ENCODE data around the gene JAM3. TPM values are rescaled to one million over a fixed set of nuclear protein-coding genes. Genes with fewer than 3 reads are reported as not detected.
A peak's percentile ranks its signal among the peaks of the same experiment; 100 is the strongest.
"Not testable (repeated sequence)": the region's sequence is repeated elsewhere in the genome, so short reads cannot be mapped to it uniquely, and the experiment has no call there.

JAM3 gene
- total and polyA plus RNA-seq, 2 donors (not counting 1 experiment from before 2014, with no cell fraction given) = 44.1 to 85.7 TPM

DNA sequence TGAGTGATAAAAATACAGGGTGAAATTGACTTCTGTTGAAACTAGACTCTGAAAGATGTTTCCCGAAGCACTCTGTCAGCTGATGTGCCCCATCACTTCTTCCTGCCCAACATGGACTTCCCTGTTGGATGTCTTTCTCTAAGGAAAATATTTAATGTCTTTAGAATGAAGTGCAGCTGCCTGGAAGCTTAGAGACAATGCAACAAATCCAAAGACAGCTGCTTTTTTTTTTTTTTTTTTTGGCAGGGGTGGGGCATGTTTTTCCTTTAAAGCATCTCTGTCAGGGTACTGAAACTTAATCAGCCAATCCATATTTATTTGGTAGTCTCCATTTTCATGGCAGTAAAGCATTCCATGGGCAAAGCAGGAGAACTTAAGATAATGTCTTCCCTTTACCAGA is 5.9 kb downstream of the JAM3 start:
- no peak overlapping the region for H2AFZ ChIP-seq (ENCODE audit: low read length)
- no peak overlapping the region for H3K4me3 ChIP-seq (replicated peaks in 1 of 4; ENCODE audit: control extremely low read depth in 1 of 4, insufficient read depth in 1 of 4, low read depth in 3 of 4, low read length in 4 of 4)
- no peak overlapping the region for H3K27ac ChIP-seq (ENCODE audit: insufficient read depth, low read length)
- H3K9me3 ChIP-seq (ENCODE audit: control insufficient read depth, insufficient read depth, low read depth, low read length) = no peaks in the 10 kb centered on the region
- H3K79me2 ChIP-seq (ENCODE audit: control insufficient read depth, insufficient read depth, low read length) = peaks cover 2% of the 10 kb centered on the region
- no peaks in the 10 kb centered on the region for H3K36me3 ChIP-seq (ENCODE audit: control insufficient read depth, insufficient read depth, low read length)
- TF ChIP-seq EZH2 (IDR thresholded peaks at IDR 0.05; ENCODE audit: low read length, missing control alignments) = no peak
- TF ChIP-seq, protein P1, sequence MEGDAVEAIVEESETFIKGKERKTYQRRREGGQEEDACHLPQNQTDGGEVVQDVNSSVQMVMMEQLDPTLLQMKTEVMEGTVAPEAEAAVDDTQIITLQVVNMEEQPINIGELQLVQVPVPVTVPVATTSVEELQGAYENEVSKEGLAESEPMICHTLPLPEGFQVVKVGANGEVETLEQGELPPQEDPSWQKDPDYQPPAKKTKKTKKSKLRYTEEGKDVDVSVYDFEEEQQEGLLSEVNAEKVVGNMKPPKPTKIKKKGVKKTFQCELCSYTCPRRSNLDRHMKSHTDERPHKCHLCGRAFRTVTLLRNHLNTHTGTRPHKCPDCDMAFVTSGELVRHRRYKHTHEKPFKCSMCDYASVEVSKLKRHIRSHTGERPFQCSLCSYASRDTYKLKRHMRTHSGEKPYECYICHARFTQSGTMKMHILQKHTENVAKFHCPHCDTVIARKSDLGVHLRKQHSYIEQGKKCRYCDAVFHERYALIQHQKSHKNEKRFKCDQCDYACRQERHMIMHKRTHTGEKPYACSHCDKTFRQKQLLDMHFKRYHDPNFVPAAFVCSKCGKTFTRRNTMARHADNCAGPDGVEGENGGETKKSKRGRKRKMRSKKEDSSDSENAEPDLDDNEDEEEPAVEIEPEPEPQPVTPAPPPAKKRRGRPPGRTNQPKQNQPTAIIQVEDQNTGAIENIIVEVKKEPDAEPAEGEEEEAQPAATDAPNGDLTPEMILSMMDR (conservative IDR thresholded peaks at IDR 0.05 in 1 of 2, IDR thresholded peaks at IDR 0.05 in 1 of 2; ENCODE audit: low read depth in 1 of 2, low read length in 2 of 2) = no peak
- H4K20me1 ChIP-seq (ENCODE audit: control insufficient read depth, extremely low read depth, insufficient read depth, low read length) = no peaks in the 10 kb centered on the region
- H3K27me3 ChIP-seq (ENCODE audit: control insufficient read depth, insufficient read depth, low read length) = no peaks in the 10 kb centered on the region
- no peak overlapping the region for H3K9ac ChIP-seq (ENCODE audit: insufficient read depth, low read length)
- H3K4me1 ChIP-seq (ENCODE audit: control insufficient read depth, extremely low read depth, insufficient read depth, low read length) = no peaks in the 10 kb centered on the region
- no peak for DNase-seq (ENCODE audit: low read depth in 2 of 2)
- no peak overlapping the region for H3K4me2 ChIP-seq (ENCODE audit: extremely low read depth, insufficient read depth, low read length)

DNA sequence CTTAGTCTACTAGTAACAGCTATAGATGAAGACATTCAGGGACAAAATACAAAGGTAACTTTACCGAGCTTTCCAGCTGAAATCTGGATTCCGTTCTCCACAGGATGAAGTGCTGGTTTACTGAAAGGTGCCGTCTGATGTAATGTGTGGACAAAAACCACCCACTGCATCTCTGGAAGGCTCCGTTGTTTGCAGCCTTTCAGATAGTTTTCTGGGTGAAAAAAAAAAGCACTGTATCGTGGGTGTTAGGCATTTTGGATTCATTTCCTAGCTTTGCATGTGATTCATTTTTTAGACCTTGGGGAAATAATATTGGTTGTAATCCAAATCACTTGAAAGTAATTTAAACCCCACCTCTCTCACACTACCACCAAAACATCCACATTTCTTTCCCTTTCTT is 10.4 kb downstream of the JAM3 start:
- Histone ChIP-seq H3K36me3 (ENCODE audit: control insufficient read depth, insufficient read depth, low read length) (no peaks in the 10 kb centered on the region), H3K9ac (ENCODE audit: insufficient read depth, low read length) (no peak overlapping the region), H3K4me2 (ENCODE audit: extremely low read depth, insufficient read depth, low read length) (no peak overlapping the region), H4K20me1 (ENCODE audit: control insufficient read depth, extremely low read depth, insufficient read depth, low read length) (no peaks in the 10 kb centered on the region), H3K4me3 (replicated peaks in 1 of 4; ENCODE audit: control extremely low read depth in 1 of 4, insufficient read depth in 1 of 4, low read depth in 3 of 4, low read length in 4 of 4) (no peak overlapping the region), H3K4me1 (ENCODE audit: control insufficient read depth, extremely low read depth, insufficient read depth, low read length) (no peaks in the 10 kb centered on the region), H3K27ac (ENCODE audit: insufficient read depth, low read length) (no peak overlapping the region), H3K27me3 (ENCODE audit: control insufficient read depth, insufficient read depth, low read length) (no peaks in the 10 kb centered on the region), H3K79me2 (ENCODE audit: control insufficient read depth, insufficient read depth, low read length) (no peaks in the 10 kb centered on the region), H3K9me3 (ENCODE audit: control insufficient read depth, insufficient read depth, low read depth, low read length) (no peaks in the 10 kb centered on the region), H2AFZ (ENCODE audit: low read length) (no peak overlapping the region)
- peak in 1 of 2 donors; percentile 52 for DNase-seq (ENCODE audit: low read depth in 2 of 2)
- TF ChIP-seq, protein P1 (conservative IDR thresholded peaks at IDR 0.05 in 1 of 2, IDR thresholded peaks at IDR 0.05 in 1 of 2; ENCODE audit: low read depth in 1 of 2, low read length in 2 of 2) = no peak
- TF ChIP-seq EZH2 (IDR thresholded peaks at IDR 0.05; ENCODE audit: low read length, missing control alignments) = no peak

DNA sequence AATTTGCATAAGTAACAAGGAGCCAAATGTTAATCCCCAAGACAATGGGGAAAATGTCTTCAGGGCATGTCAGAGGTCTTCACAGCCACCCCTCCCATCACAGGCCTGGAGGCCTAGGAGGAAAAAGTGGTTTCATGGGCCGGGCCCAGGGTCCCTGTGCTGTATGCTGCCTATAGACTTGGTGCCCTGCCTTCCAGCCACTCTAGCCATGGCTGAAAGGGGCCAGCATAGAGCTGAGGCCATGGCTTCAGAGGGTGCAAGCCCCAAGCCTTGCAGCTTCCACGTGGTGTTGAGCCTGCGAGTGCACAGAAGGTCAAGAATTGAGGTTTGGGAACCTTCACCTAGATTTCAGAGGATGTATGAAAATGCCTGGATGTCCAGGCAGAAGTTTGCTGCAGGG is 12.4 kb downstream of the JAM3 start:
- not testable (repeated sequence) for H3K79me2 ChIP-seq (ENCODE audit: control insufficient read depth, insufficient read depth, low read length); H3K9me3 ChIP-seq (ENCODE audit: control insufficient read depth, insufficient read depth, low read depth, low read length); H3K27me3 ChIP-seq (ENCODE audit: control insufficient read depth, insufficient read depth, low read length); H3K27ac ChIP-seq (ENCODE audit: insufficient read depth, low read length); H3K4me1 ChIP-seq (ENCODE audit: control insufficient read depth, extremely low read depth, insufficient read depth, low read length); H3K36me3 ChIP-seq (ENCODE audit: control insufficient read depth, insufficient read depth, low read length); H2AFZ ChIP-seq (ENCODE audit: low read length); DNase-seq (ENCODE audit: low read depth in 2 of 2); H3K4me2 ChIP-seq (ENCODE audit: extremely low read depth, insufficient read depth, low read length); H3K4me3 ChIP-seq (replicated peaks in 1 of 4; ENCODE audit: control extremely low read depth in 1 of 4, insufficient read depth in 1 of 4, low read depth in 3 of 4, low read length in 4 of 4); H4K20me1 ChIP-seq (ENCODE audit: control insufficient read depth, extremely low read depth, insufficient read depth, low read length); H3K9ac ChIP-seq (ENCODE audit: insufficient read depth, low read length)
